ENCODE data around the gene PLA2G12B. TPM values are rescaled to one million over a fixed set of nuclear protein-coding genes. Genes with fewer than 3 reads are reported as not detected.

The PLA2G12B gene
- total RNA-seq, 4 donors from 2014 or later: not detected

DNA sequence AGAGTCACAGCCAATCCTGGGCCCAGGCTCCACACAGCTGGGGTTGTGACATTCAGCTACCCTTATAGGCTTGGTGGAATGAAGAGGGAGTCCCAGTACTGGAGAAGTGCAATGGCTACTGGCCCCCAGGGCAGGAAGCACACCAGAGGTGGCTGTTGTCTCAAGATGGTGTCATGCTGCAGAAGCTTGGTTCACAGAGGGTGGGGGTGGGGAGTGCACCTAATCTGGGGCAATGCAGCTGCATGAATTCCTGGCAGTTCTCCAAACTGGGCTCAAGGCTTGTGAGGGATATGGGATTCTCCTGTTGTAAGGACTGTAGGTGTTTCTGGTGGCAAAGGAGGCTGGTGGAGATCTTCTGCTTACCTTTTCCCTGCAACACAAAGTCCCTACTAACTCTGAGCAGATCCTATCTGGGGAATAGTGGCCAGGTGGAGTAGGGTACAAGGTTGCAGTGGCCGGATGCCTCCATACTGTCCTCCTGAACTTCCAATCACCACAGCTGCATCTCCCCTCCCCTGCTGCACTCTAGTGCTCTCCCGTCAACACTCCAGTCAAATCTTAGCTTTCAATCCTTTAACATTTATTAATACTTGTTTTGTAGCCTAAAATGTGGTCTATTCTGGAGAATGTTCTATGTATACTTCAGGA, 27.4 kb upstream of the PLA2G12B start:
- Histone ChIP-seq H3K36me3 (no peaks in the 10 kb centered on the region), H3K4me3 (no peak overlapping the region), H3K9me3 (peaks cover 0 to 51% (median 14%) of the 10 kb centered on the region in 4 donors), H3K27ac (no peak overlapping the region), H3K4me1 (no peaks in the 10 kb centered on the region), H3K27me3 (no peaks in the 10 kb centered on the region)
- WGBS, 2 donors: 92 to 94% methylated on average over 2 of the region's 2 CpGs
- no peak for DNase-seq (ENCODE audit: low spot score in 2 of 2)
- TF ChIP-seq, protein P1, sequence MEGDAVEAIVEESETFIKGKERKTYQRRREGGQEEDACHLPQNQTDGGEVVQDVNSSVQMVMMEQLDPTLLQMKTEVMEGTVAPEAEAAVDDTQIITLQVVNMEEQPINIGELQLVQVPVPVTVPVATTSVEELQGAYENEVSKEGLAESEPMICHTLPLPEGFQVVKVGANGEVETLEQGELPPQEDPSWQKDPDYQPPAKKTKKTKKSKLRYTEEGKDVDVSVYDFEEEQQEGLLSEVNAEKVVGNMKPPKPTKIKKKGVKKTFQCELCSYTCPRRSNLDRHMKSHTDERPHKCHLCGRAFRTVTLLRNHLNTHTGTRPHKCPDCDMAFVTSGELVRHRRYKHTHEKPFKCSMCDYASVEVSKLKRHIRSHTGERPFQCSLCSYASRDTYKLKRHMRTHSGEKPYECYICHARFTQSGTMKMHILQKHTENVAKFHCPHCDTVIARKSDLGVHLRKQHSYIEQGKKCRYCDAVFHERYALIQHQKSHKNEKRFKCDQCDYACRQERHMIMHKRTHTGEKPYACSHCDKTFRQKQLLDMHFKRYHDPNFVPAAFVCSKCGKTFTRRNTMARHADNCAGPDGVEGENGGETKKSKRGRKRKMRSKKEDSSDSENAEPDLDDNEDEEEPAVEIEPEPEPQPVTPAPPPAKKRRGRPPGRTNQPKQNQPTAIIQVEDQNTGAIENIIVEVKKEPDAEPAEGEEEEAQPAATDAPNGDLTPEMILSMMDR (IDR thresholded peaks at IDR 0.05): no peak
- TF ChIP-seq EP300 (IDR thresholded peaks at IDR 0.05): no peak
- no peak for TF ChIP-seq POLR2A (IDR thresholded peaks at IDR 0.05)

DNA sequence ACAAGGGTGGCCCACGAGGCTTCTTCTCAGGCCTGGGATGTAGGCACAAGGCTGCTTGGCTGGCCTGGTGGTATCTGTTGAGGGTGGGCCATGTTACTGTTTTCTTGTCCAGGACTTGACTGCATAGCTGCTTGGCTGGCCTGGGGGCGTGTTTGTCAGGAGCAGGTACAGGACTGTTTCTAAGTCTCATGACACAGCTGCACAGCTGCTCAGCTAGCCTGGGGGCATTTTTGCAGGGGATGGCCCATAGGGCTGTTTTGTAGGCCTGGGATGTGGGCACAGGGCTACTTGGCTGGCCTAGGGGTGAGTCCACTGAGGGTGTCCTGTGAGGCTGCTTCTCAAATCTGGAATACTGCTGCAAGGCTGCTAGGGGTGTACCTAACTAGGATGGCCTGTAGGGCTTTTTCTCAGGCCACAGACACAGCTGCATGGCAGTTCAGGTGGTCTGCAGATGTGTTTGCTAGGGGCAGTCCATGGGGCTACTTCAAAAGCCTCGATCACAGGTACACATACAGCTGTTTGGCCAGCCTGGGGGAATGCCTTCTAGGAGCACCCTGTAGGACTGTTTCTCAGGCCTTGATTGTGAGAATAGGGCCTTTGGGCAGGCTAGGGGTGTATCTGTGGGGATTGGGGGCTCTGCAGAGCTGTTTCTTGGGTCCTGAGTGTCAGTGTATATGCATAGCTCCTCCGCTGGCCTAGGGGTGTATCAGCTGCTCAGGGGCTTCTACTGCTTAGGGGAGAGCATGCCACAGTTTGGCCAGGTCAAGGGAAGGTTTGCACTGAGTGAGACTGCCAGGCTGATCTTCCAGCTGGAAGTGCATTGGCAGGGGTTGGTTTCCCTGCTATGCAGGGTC, 26.6 kb upstream of the PLA2G12B start:
- Histone ChIP-seq H3K9me3 (peaks cover 0 to 58% (median 16%) of the 10 kb centered on the region in 4 donors), H3K4me3 (no peak overlapping the region), H3K36me3 (no peaks in the 10 kb centered on the region), H3K27ac (no peak overlapping the region), H3K27me3 (no peaks in the 10 kb centered on the region), H3K4me1 (no peaks in the 10 kb centered on the region)
- TF ChIP-seq POLR2A (IDR thresholded peaks at IDR 0.05): no peak
- TF ChIP-seq, protein P1 (IDR thresholded peaks at IDR 0.05): no peak
- no peak for TF ChIP-seq EP300 (IDR thresholded peaks at IDR 0.05)
- DNase-seq (ENCODE audit: low spot score in 2 of 2): no peak
- 91 to 100% methylated on average over 1 to 4 of the region's 4 CpGs for WGBS, 2 donors

DNA sequence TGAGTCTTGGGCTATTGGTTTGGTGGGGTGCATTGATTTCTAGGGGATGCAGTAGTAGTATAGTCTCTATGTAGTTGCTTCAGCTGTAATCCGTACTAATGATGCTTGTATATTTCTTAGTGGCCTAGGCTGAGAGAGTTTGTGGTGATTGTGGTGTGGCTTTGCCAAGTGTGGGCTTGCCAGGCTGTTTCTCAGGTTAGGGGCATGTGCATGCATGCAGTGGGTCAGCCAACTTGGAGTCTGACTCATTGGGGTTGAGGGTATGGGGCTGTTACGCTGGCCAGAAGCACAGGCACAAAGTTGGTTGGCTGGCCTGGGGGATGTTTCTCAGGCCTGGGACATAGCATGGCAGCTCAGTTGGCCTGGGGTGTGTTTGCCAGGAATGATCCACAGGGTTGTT, 25.7 kb upstream of the PLA2G12B start:
- Histone ChIP-seq H3K27ac (no peak overlapping the region), H3K27me3 (no peaks in the 10 kb centered on the region), H3K9me3 (peaks cover 0 to 67% (median 17%) of the 10 kb centered on the region in 4 donors), H3K36me3 (no peaks in the 10 kb centered on the region), H3K4me1 (no peaks in the 10 kb centered on the region), H3K4me3 (no peak overlapping the region)
- TF ChIP-seq, protein P1 (IDR thresholded peaks at IDR 0.05): no peak
- no peak for TF ChIP-seq POLR2A (IDR thresholded peaks at IDR 0.05)
- TF ChIP-seq EP300 (IDR thresholded peaks at IDR 0.05): no peak
- WGBS, 2 donors: 87 to 100% methylated on average over 2 of the region's 2 CpGs
- DNase-seq (ENCODE audit: low spot score in 2 of 2): no peak

DNA sequence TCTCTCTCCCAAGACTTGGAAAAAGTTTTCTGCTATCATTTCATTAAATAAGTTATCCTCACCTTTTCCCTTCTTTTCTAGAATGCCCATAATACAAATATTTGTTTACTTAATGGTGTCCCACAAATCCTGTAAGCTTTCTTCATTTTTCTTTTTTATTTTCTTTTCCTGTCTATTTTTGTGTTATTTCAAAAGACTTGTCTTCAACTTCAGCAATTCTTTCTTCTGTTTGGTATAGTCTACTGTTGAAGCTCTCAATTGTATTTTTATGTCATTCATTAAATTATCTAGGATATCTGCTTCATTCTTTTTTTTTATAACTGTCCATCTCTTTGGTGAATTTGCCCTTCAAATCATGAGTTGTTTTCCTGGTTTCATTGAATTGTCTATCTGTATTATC, 25.1 kb upstream of the PLA2G12B start:
- DNase-seq (ENCODE audit: low spot score in 2 of 2): no peak
- Histone ChIP-seq H3K4me3 (no peak overlapping the region), H3K9me3 (peaks cover 0 to 72% (median 18%) of the 10 kb centered on the region in 4 donors), H3K27me3 (no peaks in the 10 kb centered on the region), H3K27ac (no peak overlapping the region), H3K4me1 (no peaks in the 10 kb centered on the region), H3K36me3 (no peaks in the 10 kb centered on the region)
- TF ChIP-seq EP300 (IDR thresholded peaks at IDR 0.05) (no peak), POLR2A (IDR thresholded peaks at IDR 0.05) (no peak)
- TF ChIP-seq, protein P1 (IDR thresholded peaks at IDR 0.05): no peak

DNA sequence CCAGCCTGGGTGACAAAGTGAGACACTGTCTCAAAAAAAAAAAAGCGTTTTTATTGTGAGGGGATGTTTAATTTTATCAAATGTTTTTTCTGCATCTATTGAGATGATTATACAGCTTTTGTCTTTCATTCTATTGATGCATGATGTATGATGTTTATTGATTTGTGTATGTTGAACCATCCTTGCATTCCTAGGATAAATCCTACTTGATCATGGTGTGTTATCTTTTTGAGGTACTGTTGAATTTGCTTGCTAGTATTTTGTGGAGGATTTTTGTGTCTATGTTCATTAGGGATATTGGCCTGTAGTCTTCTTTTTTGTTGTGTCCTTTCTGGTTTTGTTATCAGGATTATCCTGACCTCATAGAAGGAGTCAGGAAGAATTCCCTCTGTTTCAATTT, 22.3 kb upstream of the PLA2G12B start:
- 94 to 100% methylated on average over 1 of the region's 1 CpG for WGBS, 2 donors
- no peak for DNase-seq (ENCODE audit: low spot score in 2 of 2)
- Histone ChIP-seq H3K36me3 (no peaks in the 10 kb centered on the region), H3K4me3 (no peak overlapping the region), H3K27me3 (no peaks in the 10 kb centered on the region), H3K4me1 (no peaks in the 10 kb centered on the region), H3K9me3 (peaks cover 0 to 72% (median 16%) of the 10 kb centered on the region in 4 donors), H3K27ac (no peak overlapping the region)
- no peak for TF ChIP-seq POLR2A (IDR thresholded peaks at IDR 0.05)
- TF ChIP-seq EP300 (IDR thresholded peaks at IDR 0.05): no peak
- TF ChIP-seq, protein P1 (IDR thresholded peaks at IDR 0.05): no peak
